Posterior vena cava (tissue), 2 donors: ENCODE data around the gene GLS. TPM values are rescaled to one million over a fixed set of nuclear protein-coding genes. Genes with fewer than 3 reads are reported as not detected.
"Not testable (repeated sequence)": the region's sequence is repeated elsewhere in the genome, so short reads cannot be mapped to it uniquely, and the experiment has no call there.

Experiments
- DNase-seq: peaks from one replicate; pipeline ENCODE4 v3.0.0-alpha.2; 2020; ENCODE audit warnings: low spot score
- intact Hi-C, 2 donors: fragments of 100-400 bp; cut with DNase I; formaldehyde crosslinking; loops; one replicate each; pipeline versions ENCODE4 v1.14.1 to v1.14.2; 2022 to 2023
- total RNA-seq, 2 donors: library from RNA; stranded (reverse); fragmentation: NEBNext Ultra II Directional; extraction: Animal tissue kit (Norgen Biotek cat#: 25700); gene quantifications; one replicate each; pipeline ENCODE4 v1.2.1, GENCODE V29; 2021
- donor health status: DM: yes; HTN: yes; CAD: no.
- donor health status: DM: yes; HTN: yes; CAD: no.

Gene GLS
- total RNA-seq, 2 donors from 2014 or later: 231 to 237 TPM

DNA sequence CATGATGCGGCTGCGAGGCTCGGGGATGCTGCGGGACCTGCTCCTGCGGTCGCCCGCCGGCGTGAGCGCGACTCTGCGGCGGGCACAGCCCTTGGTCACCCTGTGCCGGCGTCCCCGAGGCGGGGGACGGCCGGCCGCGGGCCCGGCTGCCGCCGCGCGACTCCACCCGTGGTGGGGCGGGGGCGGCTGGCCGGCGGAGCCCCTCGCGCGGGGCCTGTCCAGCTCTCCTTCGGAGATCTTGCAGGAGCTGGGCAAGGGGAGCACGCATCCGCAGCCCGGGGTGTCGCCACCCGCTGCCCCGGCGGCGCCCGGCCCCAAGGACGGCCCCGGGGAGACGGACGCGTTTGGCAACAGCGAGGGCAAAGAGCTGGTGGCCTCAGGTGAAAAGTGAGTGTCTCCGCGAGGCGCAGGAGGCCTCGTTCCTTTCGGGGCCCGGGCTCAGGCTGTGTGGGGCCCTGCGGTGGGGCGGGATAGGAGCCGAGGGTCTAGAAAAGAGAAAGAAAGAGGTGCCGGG is 520 bp downstream of the GLS start:
- DNase-seq: no peak
- intact Hi-C loops: no loop called here

GRCh38 chr2:190881598-190882410 is 1.2 kb downstream of the GLS start:
- peak; percentile 89 for DNase-seq
- intact Hi-C loops: no loop called here

GRCh38 chr2:190882411-190882766 is 1.8 kb downstream of the GLS start:
- DNase-seq: no peak
- intact Hi-C loops: no loop called here

GRCh38 chr2:190882856-190883582 is 2.4 kb downstream of the GLS start:
- intact Hi-C loops: no loop called here
- DNase-seq: no peak

- intact Hi-C loops, DNase-seq: not testable (repeated sequence)
Measured at GRCh38 chr2:190885844-190886243, 5.2 kb downstream of the GLS start.

GRCh38 chr2:190887089-190887488 is 6.5 kb downstream of the GLS start:
- intact Hi-C loops: no loop called here
- DNase-seq: no peak

DNA sequence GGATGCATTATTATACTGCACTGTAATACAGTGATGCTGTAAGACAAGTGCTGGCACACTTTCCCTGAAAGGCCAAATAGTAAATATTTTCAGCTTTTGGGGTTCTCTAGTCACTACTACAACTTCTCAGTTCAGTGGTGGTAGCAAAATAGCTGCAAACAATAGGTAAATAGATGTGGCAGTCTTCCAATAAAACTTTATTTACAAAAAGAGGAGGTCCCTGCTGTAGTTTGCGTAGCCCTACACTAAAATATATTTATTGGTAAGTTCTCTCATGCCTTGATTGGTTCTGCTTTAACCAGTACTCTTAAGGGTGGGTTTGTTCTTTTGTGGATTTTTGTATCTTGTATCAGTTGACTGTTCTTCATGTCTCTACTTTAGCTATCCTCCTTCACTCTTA is 7.8 kb downstream of the GLS start:
- intact Hi-C loops: no loop called here
- DNase-seq: no peak

- intact Hi-C loops: no loop called here
- DNase-seq: no peak
Measured at GRCh38 chr2:190889175-190889943, 8.7 kb downstream of the GLS start.

DNA sequence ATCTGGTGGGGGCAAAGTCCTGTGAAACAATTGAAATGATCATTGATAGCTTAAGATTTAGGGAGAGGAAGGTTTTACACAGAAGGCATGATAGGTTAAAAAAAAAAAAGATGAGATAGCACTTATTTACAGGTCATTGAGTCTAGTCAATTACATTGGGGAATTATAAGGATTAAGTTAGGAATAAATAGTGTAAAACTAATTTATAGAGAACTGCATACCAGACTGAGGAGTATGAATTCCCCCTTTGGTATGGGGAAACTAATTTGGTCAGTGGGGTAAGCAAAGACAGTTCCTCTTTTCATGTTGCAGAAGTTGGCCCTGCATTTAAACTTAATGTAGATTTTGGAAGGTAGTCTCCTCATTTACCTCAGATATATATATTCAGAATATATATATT is 10.8 kb downstream of the GLS start:
- DNase-seq: no peak
- intact Hi-C loops: no loop called here

DNA sequence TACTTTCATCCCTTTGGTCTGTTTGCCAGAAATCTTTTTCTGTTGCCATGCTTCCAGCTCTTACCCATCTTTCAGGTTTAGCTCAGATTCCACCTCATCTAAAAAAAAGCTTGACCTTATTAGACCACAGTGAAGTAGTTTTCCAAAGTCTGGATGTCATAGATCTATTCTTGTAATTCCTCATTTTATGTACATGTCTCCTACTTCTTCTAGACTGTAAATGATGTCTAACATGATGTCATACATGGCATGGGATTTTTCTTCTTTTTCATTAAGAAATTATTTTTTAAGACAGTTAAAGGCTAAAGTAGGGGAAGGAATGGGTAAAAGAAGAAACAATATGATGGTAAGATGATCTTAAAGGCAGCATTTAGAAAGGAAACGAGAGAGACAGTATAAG is 11.3 kb downstream of the GLS start:
- intact Hi-C loops: no loop called here

DNA sequence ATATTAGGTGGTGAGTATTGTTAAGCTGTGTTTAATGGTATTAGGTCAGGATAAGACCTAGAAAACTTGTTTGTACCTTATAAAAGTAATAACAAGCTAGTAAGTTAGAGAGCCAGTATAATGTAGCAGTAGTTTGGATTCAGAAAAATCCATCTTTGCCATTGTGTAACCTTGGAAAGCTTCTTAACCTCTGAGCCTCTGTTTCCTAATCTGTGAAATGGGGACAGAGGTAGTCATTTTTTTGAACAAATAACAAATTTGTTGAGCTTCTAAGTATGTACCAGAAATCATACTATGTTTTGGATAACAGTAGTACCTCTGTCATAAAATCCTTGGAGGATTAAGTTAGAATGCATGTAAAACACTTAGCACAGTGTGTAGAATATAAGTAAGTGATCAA is 12.5 kb downstream of the GLS start:
- DNase-seq: no peak
- intact Hi-C loops: no loop called here

More for the DNA sequence above, 11.3 kb downstream of the GLS start:
- no peak for DNase-seq

GRCh38 chr2:190896477-190896876 is 15.9 kb downstream of the GLS start:
- intact Hi-C loops: no loop called here
- no peak for DNase-seq

DNA sequence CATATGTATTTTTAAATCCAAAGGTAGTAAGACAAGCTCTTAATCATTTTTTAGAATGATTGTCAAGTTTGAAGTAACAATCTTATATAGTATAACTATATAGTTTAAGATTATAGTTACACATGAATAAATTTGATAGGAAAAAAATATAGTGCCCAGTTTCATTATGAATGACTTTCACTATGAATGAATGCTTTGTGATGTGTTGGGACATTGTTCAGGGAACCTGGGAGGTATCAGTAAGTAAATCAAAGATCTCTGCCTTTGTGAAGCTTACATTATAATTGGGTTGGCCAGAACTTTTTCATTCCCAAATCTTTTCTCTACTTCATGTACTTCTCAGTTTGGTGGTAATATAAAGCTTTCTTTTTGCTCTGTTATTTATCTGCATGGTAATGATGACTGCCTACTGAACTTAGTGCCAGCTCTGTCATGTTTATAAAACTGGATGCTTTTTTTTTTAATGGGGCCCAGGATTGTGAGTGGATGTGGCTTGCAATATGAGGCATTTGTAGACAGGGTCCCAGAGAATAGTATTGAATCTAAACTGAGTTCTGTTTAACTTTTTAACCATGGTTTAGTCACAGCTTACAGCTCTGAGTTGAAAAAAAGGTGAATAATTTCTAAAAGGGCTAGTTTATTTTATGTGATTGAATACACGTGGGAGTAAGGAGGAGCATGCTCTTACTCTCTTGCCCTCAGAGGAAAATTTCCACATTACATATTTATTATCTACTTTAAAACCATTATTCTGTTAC is 23.3 kb downstream of the GLS start:
- DNase-seq: no peak
- intact Hi-C loops: no loop called here

GRCh38 chr2:190904640-190905261 is 24.1 kb downstream of the GLS start:
- DNase-seq: no peak
- intact Hi-C loops: no loop called here

DNA sequence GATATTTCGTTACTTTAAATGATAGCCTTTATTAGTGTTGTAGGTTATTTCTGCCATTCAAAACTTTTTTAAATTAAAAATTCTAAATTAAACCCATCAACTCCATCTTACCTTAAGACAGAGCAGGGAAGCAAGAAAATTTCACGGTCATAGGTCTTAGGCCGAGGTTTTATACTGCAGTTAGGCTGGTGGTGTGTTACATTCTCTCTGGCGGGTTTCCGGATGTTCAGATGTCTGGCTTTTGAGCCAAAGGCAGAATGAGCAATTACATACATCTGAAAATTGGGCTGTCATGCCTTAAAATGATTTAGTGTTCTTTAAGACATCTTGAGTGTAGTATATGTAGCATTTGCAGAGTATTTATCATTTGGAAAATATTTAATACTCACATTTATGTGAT is 27.9 kb downstream of the GLS start:
- intact Hi-C loops: no loop called here
- no peak for DNase-seq

DNA sequence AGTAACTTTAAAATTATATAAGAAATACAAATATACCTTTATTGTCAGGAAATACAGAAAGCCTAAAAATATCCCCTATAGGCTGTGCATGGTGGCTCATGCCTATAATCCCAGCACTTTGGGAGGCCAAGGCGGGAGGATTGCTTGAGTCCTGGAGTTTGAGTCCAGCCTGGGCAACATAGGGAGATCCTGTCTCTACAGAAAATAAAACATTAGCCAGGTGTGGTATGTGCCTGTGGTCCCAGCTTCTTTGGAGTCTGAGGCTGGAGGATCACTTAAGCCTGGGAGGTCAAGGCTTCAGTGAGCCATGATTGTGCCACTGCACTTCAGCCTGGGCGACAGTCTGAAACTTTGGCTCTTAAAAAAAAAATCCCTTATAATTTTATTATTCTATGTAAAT is 29.1 kb downstream of the GLS start:
- intact Hi-C loops: loop anchor here in 1 of 2 donors (2.0 kb wide), 1 partner anchor 17 kb away; no protein-coding TSS in a partner anchor
- DNase-seq: no peak

DNA sequence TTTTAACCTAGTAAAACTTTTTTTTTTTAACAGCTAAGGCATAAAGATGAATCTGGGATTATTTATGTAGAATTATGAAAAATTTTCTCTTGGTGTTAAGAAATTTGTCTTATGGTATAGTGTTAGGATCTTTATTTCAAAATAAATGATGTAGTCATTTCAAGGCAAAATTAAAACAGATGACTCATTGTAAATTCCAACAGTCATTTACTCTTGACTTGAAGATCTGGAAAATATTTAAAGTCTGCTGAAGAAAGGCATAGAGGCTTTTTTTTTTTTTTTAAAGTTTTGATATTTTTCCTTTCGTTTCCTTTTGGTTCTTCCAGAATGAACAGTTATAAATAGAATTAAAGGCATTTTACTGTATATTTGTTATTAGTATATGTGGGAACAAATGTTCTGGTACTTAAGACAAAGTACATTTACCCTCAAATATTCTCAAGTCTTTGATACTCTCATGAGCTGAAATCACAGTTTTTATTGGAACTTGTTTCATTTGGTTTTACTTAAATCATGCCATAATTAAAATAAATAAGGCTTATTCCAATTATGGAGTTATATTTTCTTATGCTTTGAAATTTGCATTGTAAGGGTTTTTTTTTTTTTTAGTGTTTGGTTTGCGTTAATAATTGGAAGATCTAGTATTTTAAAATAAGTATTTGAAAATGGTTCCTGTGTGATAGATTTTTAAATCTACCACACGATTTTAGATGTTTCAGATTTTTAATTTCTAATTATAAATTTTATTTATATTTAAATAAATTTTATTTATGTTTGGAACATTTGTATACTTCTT is 29.9 kb downstream of the GLS start:
- DNase-seq: no peak
- intact Hi-C loops: loop anchor here in 1 of 2 donors (2.0 kb wide), 1 partner anchor 16 kb away; no protein-coding TSS in a partner anchor

DNA sequence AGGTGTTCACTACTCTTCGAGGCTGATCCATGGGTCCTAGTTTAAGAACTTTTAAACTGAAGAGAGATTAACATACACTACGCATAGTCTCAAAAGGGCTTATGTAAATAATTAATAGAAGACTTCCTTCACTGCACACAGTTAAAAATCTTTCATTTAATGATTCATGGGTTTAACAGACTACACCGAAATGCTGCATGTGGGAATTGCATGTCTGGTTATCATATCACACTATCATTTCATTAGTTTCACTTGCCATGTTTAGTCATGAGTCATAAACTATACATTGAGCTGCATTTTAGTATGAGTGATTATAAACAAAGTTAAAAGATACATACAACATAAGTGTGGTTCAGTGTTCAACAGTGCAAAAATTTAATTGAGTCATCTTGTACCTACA is 31.2 kb downstream of the GLS start:
- no peak for DNase-seq
- intact Hi-C loops: loop anchor here in 1 of 2 donors (2.0 kb wide), 1 partner anchor 15 kb away; no protein-coding TSS in a partner anchor
